K562 (cell line): ENCODE data around the gene HEPHL1. TPM values are rescaled to one million over a fixed set of nuclear protein-coding genes. Genes with fewer than 3 reads are reported as not detected.
A peak's percentile ranks its signal among the peaks of the same experiment; 100 is the strongest.

Experiments used
- ADNP ChIP-seq: fragments of 200-800 bp; sonication (Bioruptor generic); IDR thresholded peaks from 2 replicates; pipeline ENCODE4 v1.6.1; 2016; ENCODE audit warnings: missing genetic modification characterization, missing compliant biosample characterization
- BHLHE40 ChIP-seq: IDR thresholded peaks from 2 replicates; pipeline ENCODE4 v1.6.1; 2011; ENCODE audit warnings: low read length, improper control_type of control experiment
- BRD9 ChIP-seq: fragments of 450-650 bp; IDR thresholded peaks from 2 replicates; pipeline ENCODE4 v1.6.1; 2018; ENCODE audit warnings: low read depth; ENCODE audit not compliant: partially characterized antibody
- CEBPG ChIP-seq, 3 experiments: fragments of 200-800 bp in 1 of 3; sonication (Bioruptor generic) in 1 of 3; sonication (generic) in 1 of 3; formaldehyde crosslinking in 1 of 3; IDR thresholded peaks in 2 of 3; conservative IDR thresholded peaks in 1 of 3; 2 replicates each; pipeline versions ENCODE4 v1.6.1 to v1.8.0; 2016 to 2022; ENCODE audit warnings: missing compliant biosample characterization in 2 of 3, missing genetic modification characterization in 2 of 3, mild to moderate bottlenecking in 1 of 3, missing genetic modification reagents in 1 of 3
- ILF3 ChIP-seq: fragments of 450-650 bp; IDR thresholded peaks from 2 replicates; pipeline ENCODE4 v1.6.1; 2018; ENCODE audit warnings: antibody characterized with exemption, mild to moderate bottlenecking, moderate library complexity, borderline replicate concordance
- KLF16 ChIP-seq: IDR thresholded peaks from 2 replicates; pipeline ENCODE4 v1.6.1; 2016; ENCODE audit warnings: antibody characterized with exemption
- LEF1 ChIP-seq: fragments of 450-650 bp; IDR thresholded peaks from 2 replicates; pipeline ENCODE4 v1.6.1; 2016; ENCODE audit warnings: mild to moderate bottlenecking
- NCOA1 ChIP-seq: fragments of 450-650 bp; IDR thresholded peaks from 2 replicates; pipeline ENCODE4 v1.6.1; 2016; ENCODE audit warnings: low read depth
- NEUROD1 ChIP-seq: fragments of 150-350 bp; IDR thresholded peaks from 2 replicates; pipeline ENCODE4 v1.6.1; 2014; ENCODE audit warnings: borderline replicate concordance, low read length, low read depth; ENCODE audit not compliant: partially characterized antibody
- RAD21 ChIP-seq, 2 experiments: fragments of 250-450 bp in 1 of 2; fragments of 450-650 bp in 1 of 2; sonication (Bioruptor Pico) in 1 of 2; formaldehyde crosslinking in 1 of 2; IDR thresholded peaks in 1 of 2; conservative IDR thresholded peaks in 1 of 2; 2 replicates each; pipeline versions ENCODE4 v1.4.0 to v1.8.0; 2020 to 2022; ENCODE audit warnings: mild to moderate bottlenecking in 2 of 2, moderate library complexity in 1 of 2
- SMARCE1 ChIP-seq: fragments of 450-650 bp; IDR thresholded peaks from 2 replicates; pipeline ENCODE4 v1.7.1; 2016; ENCODE audit warnings: mild to moderate bottlenecking
- STAT5A ChIP-seq: IDR thresholded peaks from 2 replicates; pipeline ENCODE4 v1.6.1; 2012; ENCODE audit warnings: low read length, inconsistent platforms, borderline replicate concordance
- TAL1 ChIP-seq: fragments of 450-650 bp; IDR thresholded peaks from 2 replicates; pipeline ENCODE4 v1.6.1; 2016; ENCODE audit warnings: mild to moderate bottlenecking
- ZNF639 ChIP-seq, 2 experiments: fragments of 200-800 bp in 1 of 2; sonication (Bioruptor generic) in 1 of 2; sonication (generic) in 1 of 2; formaldehyde crosslinking in 1 of 2; IDR thresholded peaks in 1 of 2; conservative IDR thresholded peaks in 1 of 2; 2 replicates each; pipeline versions ENCODE4 v1.5.0 to v1.6.1; 2016 to 2020; ENCODE audit warnings: missing compliant biosample characterization in 1 of 2, missing genetic modification characterization in 1 of 2, missing genetic modification reagents in 1 of 2
- polyA plus RNA-seq, 8 experiments: library from polyadenylated mRNA; depleted of rRNA in 4 of 8; stranded (reverse) in 5 of 8; unstranded in 3 of 8; fragments of >200 nt; fragmentation: Nextera tagmentation in 2 of 8; fragmentation: Illumina TruSeq in 1 of 8; extraction: Ambion mirVana in 2 of 8; extraction: Trizol in 1 of 8; gene quantifications; 2 replicates each; pipeline versions ENCODE4 v1.2.1 to v1.2.3, GENCODE V29; 2011 to 2014; ENCODE audit warnings: inconsistent platforms in 1 of 8, missing spikeins in 1 of 8
- total RNA-seq, 7 experiments: library from RNA; depleted of rRNA in 6 of 7; stranded (reverse); fragments of >200 nt in 6 of 7; fragmentation: Illumina TruSeq in 2 of 7; extraction: Trizol in 2 of 7; gene quantifications; 2 replicates each; pipeline versions ENCODE4 v1.2.1 to v1.2.3, GENCODE V29; 2011 to 2021; ENCODE audit warnings: low replicate concordance in 1 of 7
- TF ChIP-seq, protein P1 (sequence below), 2 experiments: fragments of 450-650 bp; IDR thresholded peaks; 2 replicates each; pipeline ENCODE4 v1.6.1; 2016; ENCODE audit warnings: mild to moderate bottlenecking in 2 of 2, borderline replicate concordance in 1 of 2, low read depth in 1 of 2, moderate library complexity in 1 of 2

Gene HEPHL1
- total and polyA plus RNA-seq, 9 of the 15 experiments (the other 6 are each of a cell fraction or from before 2014, with no cell fraction given): 0.01 TPM; not detected in 8

- TF ChIP-seq SMARCE1: peak; percentile 87
- TF ChIP-seq NCOA1: peak; percentile 89; the same call in 1 of the 2 replicates
- TF ChIP-seq KLF16: peak; percentile 85
- TF ChIP-seq ILF3: 0 out of 2 replicates have a peak, but pooled peaks have one; percentile 33
- peak; percentile 76 for TF ChIP-seq CEBPG (CRISPR knock-in tag; IDR thresholded peaks at IDR 0.05)
- TF ChIP-seq CEBPG (tag; conservative IDR thresholded peaks at IDR 0.05 in 1 of 2, IDR thresholded peaks at IDR 0.05 in 1 of 2): peak; percentile 62 to 74
- TF ChIP-seq RAD21 (CRISPR knock-in tag; conservative IDR thresholded peaks at IDR 0.05 in 1 of 2, IDR thresholded peaks at IDR 0.05 in 1 of 2): peak in 1 of 2 experiments; percentile 37; a peak in 2 of 4 replicates
- peak; percentile 48 for TF ChIP-seq BHLHE40
- peak in 1 of 2 experiments; percentile 64; a peak in 2 of 4 replicates for TF ChIP-seq ZNF639 (CRISPR knock-in tag; conservative IDR thresholded peaks at IDR 0.05 in 1 of 2, IDR thresholded peaks at IDR 0.05 in 1 of 2)
- peak; percentile 72 for TF ChIP-seq ADNP
- peak; percentile 93 for TF ChIP-seq LEF1
- TF ChIP-seq, protein P1, sequence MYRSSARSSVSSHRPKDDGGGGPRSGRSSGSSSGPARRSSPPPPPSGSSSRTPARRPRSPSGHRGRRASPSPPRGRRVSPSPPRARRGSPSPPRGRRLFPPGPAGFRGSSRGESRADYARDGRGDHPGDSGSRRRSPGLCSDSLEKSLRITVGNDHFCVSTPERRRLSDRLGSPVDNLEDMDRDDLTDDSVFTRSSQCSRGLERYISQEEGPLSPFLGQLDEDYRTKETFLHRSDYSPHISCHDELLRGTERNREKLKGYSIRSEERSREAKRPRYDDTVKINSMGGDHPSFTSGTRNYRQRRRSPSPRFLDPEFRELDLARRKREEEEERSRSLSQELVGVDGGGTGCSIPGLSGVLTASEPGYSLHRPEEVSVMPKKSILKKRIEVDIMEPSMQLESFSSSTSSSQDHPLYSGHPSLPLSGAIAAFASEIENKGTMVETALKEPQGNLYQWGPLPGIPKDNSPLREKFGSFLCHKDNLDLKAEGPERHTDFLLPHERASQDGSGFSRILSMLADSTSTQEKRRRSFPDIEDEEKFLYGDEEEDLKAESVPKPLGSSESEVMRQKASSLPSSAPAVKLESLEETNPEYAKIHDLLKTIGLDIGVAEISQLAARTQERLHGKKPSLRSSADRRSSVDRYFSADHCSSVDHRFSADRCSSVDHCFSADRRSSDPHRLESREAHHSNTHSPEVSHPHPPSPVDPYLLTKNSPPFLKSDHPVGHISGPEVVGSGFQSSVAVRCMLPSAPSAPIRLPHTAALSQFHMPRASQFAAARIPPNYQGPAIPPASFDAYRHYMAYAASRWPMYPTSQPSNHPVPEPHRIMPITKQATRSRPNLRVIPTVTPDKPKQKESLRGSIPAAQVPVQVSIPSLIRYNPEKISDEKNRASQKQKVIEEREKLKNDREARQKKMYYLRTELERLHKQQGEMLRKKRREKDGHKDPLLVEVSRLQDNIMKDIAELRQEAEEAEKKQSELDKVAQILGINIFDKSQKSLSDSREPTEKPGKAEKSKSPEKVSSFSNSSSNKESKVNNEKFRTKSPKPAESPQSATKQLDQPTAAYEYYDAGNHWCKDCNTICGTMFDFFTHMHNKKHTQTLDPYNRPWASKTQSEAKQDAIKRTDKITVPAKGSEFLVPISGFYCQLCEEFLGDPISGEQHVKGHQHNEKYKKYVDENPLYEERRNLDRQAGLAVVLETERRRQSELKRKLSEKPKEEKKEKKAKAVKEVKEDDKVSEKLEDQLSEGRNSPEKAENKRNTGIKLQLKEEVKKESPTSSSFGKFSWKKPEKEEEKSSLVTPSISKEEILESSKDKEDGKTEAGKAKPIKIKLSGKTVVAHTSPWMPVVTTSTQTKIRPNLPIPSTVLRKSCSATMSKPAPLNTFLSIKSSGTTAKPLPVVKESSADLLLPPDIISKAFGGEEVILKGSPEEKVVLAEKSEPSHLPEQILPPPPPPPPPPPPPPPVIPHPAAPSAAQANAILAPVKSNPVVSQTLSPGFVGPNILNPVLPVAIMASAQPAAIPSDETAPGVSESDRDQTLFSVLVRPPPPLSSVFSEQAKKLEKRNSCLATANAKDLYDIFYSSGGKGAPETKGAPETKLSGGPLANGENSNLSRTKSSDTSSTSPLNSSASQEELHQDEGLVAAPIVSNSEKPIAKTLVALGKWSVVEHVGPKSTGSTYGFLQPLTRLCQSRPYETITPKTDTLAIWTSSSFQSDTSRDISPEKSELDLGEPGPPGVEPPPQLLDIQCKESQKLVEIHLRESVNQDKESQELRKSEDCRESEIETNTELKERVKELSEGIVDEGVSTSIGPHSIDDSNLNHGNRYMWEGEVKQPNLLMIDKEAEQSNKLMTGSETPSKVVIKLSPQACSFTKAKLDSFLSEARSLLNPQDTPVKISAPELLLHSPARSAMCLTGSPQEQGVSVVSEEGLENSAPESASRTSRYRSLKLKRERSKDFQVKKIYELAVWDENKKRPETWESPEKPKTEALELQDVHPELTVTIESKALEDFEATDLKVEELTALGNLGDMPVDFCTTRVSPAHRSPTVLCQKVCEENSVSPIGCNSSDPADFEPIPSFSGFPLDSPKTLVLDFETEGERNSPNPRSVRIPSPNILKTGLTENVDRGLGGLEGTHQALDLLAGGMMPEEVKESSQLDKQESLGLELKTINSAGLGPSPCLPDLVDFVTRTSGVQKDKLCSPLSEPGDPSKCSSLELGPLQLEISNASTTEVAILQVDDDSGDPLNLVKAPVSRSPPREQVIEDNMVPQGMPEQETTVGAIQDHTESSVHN (IDR thresholded peaks at IDR 0.05; ENCODE audit: borderline replicate concordance in 1 of 2, low read depth in 1 of 2): 0 out of 4 replicates have a peak, but pooled peaks of 1 of the 2 experiments have one; percentile 23
- peak; percentile 92 for TF ChIP-seq STAT5A
- TF ChIP-seq TAL1: peak; percentile 94
- TF ChIP-seq NEUROD1: peak; percentile 36
- peak; percentile 74 for TF ChIP-seq BRD9
These were observed 47.7 kb upstream of the HEPHL1 start (continued) for GRCh38 chr11:93973322-93974051.
